NCI-H1105 (cell line): ENCODE measurements around the gene ADCY7.
A peak's percentile ranks its signal among the peaks of the same experiment; 100 is the strongest.
"Not testable (repeated sequence)": the region's sequence is repeated elsewhere in the genome, so short reads cannot be mapped to it uniquely, and the experiment has no call there.

Experiments
- DNase-seq: peaks from one replicate; lab custom pipeline; 2025; lab: John Stamatoyannopoulos, UW

The ADCY7 gene

DNA sequence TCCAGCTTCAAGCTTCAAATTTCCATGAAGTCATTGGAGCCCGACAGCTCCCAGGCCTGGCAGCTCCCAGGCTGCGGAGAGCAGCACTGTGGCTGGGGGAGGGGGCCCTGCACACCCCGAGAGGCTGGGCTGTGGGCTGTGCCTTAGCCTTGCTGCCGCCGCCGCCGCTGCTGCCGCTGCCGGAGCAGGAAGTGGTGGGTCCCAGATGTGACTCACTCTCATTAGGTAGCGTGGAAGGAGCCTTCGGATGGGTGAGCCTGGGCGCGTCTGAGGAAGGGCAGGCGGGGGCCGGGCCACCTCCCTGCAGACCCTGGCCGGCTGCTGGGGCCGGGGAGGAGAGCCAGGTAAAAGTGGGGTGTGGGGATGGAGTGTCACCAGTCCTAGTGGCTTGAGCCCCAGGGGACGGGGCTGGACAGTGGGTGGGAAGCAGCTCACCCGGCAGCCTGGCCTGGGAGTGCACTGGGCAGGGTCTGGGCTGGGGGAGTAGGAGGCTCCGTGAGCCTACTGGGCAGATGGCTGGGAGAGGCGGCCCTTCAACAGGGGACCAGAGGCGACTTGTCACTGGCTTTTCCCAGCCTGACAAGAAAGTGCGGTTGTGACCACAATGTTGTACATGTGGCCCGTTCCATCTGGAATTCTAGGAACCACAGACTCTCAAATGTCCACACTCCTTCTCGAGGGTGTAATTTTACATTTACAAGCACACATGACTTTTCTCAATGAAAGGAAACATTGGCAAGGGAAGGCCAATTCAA lies at the start of gene ADCY7:
Gene ADCY7 (plus strand): TSS at position 215 of the 755 bp plus-strand sequence. CDS start 21,629 bp downstream, outside the sequence.
- DNase-seq: no peak

- no peak for DNase-seq
Measured at GRCh38 chr16:50219402-50219975, 46.9 kb upstream of the ADCY7 start.

GRCh38 chr16:50224286-50224685 lies 42.1 kb upstream of the ADCY7 start:
- DNase-seq: no peak

DNA sequence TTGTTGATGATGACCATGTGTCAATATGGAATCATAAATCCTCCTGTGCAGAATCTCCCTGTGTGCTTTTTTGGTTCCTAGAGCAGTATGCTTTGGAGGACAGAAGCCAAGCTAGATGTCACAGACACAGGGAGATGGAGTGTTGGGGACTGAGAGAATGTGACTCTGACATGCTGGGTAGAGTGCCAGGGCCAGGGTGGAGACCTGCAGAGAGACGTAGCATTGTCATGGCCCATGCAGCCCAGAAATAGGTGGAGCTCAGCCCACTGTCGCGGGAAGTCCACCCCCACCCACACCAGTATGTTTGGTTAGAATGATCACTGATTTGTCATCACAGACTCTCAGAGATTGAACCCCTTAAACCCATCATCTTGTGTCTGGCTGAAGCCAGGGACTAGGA lies 39.2 kb upstream of the ADCY7 start:
- no peak for DNase-seq

DNA sequence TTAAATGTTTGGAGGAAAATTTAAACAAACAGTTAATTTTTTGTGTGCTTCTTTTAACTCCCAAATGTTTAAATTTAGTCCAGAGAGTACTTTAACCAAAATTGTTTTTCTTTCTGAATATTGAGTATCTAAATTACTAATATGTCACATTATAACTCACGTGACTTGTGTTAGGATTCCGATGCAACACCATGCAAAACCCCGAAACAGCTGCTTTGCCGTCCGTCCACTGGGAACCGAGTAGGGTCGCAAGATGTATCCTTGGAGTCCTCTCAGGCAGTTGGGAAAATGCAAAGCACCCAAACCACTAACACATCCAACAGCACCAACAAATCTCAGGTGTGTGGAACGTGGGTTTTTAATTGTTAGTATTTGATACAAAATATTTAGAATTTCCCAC lies 38.7 kb upstream of the ADCY7 start:
- no peak for DNase-seq

DNA sequence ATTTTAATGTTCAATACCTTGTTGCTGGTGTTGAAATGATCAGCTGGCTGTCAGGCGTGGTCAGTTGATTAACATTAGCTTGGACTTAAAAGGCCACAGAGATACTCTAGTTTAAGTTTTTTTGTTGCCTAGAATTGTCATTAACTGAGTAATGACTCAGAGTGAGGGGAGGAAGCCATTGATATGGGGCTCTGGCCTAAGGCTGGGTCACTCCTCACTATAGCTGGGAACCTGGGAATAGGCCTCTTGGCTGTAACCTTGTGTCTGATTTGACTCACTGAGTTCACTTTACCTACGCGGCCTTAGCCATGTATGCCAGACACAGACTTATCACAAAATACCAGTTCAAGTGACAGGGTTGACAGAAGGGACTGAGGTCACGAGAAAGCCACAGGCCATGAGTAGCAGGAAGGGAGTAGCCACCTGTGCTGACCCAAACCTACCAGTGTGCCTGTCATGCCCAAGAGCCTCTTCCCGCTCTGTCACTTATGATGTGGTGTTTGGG lies 37.9 kb upstream of the ADCY7 start:
- no peak for DNase-seq

- DNase-seq: no peak
Measured at GRCh38 chr16:50229149-50229726, 37.1 kb upstream of the ADCY7 start.

GRCh38 chr16:50234771-50235556 lies 31.4 kb upstream of the ADCY7 start:
- no peak for DNase-seq

GRCh38 chr16:50235581-50235980 lies 30.8 kb upstream of the ADCY7 start:
- no peak for DNase-seq

- no peak for DNase-seq
Measured at GRCh38 chr16:50238314-50238713, 28.0 kb upstream of the ADCY7 start.

DNA sequence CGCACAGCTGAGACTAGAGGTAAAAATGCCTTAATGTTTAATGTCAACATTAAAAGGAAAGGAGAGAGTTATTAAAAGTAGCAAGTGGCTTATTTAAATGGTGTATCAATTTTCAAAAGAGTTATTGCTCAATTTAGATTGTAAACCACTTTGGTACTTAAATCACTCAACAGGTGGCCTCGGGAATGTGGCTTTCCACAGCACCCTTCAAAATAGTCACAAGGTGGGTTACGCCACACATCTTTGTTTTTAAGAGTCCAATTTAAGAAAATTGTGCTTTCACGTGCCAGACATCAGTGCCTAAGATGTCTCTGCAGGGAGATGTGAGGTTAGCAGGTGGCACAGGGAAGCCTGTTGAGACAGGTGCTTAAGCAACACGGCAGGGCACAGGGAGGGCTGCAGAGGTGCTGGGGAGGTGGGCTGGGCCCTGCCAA lies 27.5 kb upstream of the ADCY7 start:
- peak; percentile 80 for DNase-seq

DNA sequence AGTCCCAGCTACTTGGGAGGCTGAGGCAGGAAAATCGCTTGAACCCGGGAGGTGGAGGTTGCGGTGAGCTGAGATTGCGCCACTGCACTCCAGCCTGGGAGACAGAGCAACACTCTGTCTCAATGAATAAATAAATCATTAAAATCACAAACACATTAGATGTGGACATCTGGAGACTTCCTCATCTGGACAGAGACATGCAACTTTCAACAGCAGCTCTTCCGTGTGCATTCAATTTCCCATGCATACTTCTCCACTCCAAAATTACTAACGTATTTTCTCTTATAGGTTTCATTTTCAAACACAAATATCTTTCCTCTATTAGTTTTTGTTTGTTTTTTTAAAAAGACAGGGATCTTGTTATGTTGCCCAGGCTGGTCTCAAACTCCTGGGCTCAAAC lies 23.3 kb upstream of the ADCY7 start:
- DNase-seq: not testable (repeated sequence)

GRCh38 chr16:50244140-50244503 lies 22.2 kb upstream of the ADCY7 start:
- no peak for DNase-seq

DNA sequence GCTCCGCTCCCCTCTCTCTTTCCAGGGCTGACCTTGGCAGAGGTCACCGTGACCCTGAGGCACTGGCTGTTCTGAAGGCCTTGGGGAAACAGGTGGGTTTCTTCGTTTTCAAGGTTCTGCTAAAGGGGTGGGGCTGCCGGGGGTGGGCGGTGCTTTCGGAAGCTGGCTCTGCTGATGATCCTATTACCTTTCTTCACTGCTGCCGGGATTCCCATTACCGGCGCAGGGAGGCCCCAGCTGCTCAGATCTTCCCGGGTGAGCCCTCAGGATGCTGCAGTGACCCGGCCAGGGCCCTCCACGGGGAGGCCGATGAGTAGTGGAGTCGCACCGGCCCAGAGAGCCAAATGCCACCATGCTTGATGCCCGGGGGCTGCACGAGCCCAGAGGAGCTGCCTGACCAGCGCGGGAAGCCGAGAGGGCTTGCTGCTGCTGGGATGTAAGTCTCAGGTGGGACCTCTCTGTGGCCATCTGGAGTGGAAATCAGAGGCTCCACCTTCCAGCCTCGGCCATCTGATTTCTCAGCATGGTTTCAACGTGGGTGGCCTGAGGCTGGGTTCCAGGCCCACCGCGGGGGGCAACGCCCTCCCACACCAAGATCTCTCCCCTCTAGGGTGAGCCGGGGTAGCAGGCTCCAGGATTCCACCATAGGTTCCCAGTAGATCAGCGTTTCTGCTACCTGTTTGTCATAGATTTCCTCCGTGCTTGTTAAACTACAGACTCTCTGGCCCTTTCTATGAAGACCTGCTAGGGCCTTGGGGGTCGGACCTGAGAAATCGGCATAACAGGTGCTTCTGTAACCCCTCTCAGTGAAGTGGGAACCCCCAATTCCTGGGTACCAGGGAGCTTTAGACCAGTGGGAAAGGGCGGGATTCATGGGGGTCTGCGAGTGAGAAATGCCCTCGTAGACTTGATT lies 21.6 kb upstream of the ADCY7 start:
- no peak for DNase-seq

DNA sequence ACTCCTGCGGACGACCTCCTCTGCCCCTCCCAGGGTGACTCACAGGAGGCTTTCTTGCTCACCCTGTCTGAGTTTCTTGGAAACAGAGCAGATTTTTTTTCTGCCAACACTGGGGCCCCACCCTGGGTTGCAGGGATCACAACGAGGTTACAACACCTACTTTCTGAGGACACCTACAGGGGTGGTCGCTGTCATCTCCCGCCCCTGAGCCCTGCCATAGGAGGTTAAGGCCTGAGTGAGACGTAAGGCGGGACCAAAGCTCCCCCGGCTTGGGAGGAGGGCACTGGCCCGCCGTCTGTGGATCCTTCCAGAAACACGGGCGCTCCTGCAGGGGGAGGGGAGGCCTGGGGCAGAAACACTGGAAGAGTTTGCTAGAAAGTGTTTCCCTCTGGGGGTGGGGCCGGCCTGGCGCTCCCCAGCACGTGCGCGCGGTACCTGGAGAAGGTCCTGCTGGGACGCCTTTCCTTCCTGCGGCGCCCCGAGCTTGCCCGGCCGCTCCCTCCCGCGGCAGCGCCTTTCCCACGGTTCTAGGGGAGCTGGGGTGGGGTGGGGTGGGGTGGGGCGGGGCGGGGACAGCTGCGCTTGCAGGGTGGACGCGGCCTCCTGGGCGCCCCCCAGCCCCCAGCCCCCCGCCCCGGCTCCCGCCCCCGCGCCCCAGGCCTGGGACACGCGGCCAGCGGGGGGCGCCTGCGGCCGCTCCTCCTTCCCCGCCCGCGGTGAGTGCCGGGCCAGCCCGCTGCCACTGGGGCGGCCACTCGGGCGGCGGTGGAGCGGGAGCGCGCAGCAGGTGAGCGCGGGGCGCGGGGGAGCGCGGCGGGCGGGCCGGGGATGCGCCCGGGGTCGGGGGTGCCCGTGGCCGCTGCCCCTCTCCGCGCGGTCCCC lies 20.7 kb upstream of the ADCY7 start:
- DNase-seq: peak; percentile 47

DNA sequence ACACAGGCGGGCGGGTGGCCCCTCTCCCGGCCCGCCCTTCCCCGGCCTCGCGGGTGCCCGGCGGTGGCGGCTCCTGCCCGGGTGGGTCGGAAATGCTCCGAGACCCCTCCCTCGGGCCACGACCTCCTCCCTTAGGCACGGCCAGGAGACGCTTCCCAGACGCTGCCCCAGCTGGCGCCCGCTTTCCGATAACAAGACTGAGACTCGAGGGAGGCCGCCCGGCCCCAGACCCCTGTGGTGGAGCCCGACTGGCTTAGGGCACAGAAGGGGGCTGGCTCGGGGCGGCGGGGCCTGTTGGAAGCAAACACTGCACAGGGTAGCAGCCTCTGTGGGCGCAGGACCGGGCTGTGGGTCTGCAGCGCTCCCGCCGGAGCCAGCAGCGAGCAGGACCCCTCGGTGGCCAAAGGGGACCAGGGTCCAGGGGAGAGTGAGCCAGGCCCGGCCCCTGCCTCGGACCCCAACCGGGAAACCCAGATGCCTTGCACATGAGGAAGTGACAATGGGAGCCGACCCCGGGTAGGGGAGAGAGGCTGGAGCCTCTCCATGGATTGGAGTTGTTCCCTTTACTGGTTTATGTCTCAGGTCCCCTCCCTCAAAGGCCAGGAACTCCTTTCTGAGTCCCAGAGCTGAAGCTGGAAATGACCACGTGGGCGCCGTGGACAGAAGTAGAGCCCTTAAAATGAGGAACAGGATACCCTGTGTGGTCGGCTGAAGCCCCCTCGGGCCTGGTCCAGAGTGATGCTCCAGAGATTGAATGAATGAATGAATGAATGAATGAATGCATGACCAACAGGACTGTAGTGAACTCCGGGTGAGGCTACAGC lies 19.8 kb upstream of the ADCY7 start:
- DNase-seq: no peak

DNA sequence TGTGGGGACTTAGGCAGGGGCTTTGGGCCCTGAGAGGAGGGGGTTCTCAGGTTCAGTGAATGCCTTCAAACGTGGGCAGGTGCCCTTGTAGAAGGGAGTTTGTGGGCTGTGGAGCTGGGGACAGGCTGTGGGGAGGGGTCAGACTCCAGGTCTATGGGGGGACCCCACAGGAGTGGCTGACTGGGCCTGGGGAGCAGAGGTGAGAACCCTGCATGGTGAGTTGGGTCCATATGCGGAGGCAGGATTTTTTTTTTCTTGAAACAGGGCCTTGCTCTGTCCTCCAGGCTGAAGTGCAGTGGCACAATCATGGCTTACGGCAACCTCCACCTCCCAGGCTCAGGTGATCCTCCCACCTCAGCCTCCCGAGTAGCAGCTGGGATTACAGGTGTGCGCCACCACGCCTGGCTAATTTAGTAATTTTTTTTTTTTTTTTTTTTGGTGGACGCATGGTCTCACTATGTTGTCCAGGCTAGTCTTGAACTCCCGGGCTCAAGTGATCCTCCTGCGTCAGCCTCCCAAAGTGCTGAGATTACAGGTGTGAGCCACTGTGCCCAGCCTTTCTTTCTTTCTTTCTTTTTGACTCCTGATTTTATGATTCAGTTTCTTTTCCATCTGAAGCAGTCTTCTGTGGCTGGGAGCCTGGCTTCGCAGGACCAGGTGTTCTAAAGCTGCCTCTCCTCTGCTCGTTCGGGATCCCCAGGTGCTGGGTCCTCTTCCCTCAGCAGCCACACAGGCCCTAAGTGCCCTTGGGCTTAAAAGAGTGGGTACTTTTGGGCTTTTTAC lies 19.0 kb upstream of the ADCY7 start:
- DNase-seq: no peak

- DNase-seq: no peak
Measured at GRCh38 chr16:50247906-50248608, 18.3 kb upstream of the ADCY7 start.
